Measurements from ENCODE around the gene PACSIN3. TPM values are rescaled to one million over a fixed set of nuclear protein-coding genes. Genes with fewer than 3 reads are reported as not detected.

Gene PACSIN3
- total and polyA plus RNA-seq, 2 of the 8 experiments (the other 6 are each of a cell fraction or from before 2014, with no cell fraction given) = 23.8 to 47.2 TPM

DNA sequence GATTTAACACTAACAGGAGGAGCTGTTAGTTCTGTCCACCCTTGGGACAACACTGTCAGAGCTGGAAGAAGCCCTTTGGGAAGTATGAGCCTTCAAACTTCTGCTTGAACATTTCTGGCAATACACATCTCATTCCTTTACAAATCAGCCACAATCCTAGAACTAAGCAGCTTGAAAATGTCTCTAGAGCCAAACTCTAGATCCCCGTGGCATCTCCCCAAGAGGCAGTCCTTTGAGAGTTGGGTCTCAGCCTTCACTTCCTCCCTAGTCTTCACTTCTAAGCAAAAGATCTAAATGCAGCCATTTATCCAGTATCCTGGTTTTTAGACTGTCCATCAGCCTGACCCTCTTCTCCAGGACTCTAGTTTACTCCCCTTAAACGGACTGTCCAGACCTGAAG is 36.5 kb downstream of the PACSIN3 start:
- Histone ChIP-seq H2BK20ac (ENCODE audit: low read length) (no peak overlapping the region), H3K4me1 (replicated peaks in 1 of 4; ENCODE audit: control insufficient read depth in 3 of 4, insufficient read depth in 4 of 4, low read length in 3 of 4) (peaks cover 0 to 4% (median 2%) of the 10 kb centered on the region in 4 experiments; a peak in 4 of 7 replicates), H2BK5ac (ENCODE audit: low read depth, low read length) (no peak overlapping the region), H3K27me3 (replicated peaks in 1 of 4; ENCODE audit: control insufficient read depth in 3 of 4, extremely low read depth in 1 of 4, insufficient read depth in 3 of 4, low read length in 3 of 4) (no peaks in the 10 kb centered on the region), H3K4ac (replicated peaks; ENCODE audit: insufficient read length, low read depth, low read length) (no peak overlapping the region), H3K36me3 (ENCODE audit: control insufficient read depth in 2 of 4, insufficient read depth in 4 of 4, low read length in 3 of 4) (no peaks in the 10 kb centered on the region), H3K9me3 (ENCODE audit: insufficient read depth in 2 of 2, low read depth in 1 of 2, low read length in 1 of 2) (no peaks in the 10 kb centered on the region), H3K56ac (replicated peaks; ENCODE audit: insufficient read length, low read depth, low read length) (no peak overlapping the region), H3K79me2 (ENCODE audit: control insufficient read depth in 1 of 2, insufficient read depth in 2 of 2, low read length in 2 of 2) (no peaks in the 10 kb centered on the region), H3K4me3 (ENCODE audit: extremely low read depth in 1 of 4, insufficient read depth in 2 of 4, low read depth in 3 of 4, low read length in 4 of 4) (no peak overlapping the region), H3K79me1 (ENCODE audit: low read depth, low read length) (no peaks in the 10 kb centered on the region), H2BK12ac (ENCODE audit: low read depth, low read length) (no peak overlapping the region), H3K14ac (ENCODE audit: insufficient read length) (no peak overlapping the region), H3K4me2 (ENCODE audit: insufficient read depth in 1 of 2, low read depth in 2 of 2, low read length in 2 of 2) (no peak overlapping the region), H4K91ac (replicated peaks; ENCODE audit: insufficient read length, low read length) (no peak overlapping the region), H2AK5ac (ENCODE audit: low read depth, low read length) (no peak overlapping the region), H2AFZ (ENCODE audit: low read length) (no peak overlapping the region), H3K27ac (ENCODE audit: low read depth, low read length) (no peak overlapping the region), H4K8ac (ENCODE audit: extremely low read depth, insufficient read depth, low read length) (no peak overlapping the region), H4K5ac (ENCODE audit: insufficient read length, low read depth, low read length) (no peak overlapping the region), H3K9ac (replicated peaks in 1 of 4; ENCODE audit: extremely low read depth in 1 of 4, low read depth in 3 of 4, low read length in 3 of 4) (no peak overlapping the region), H3K23ac (ENCODE audit: insufficient read length) (no peak overlapping the region), H3K18ac (ENCODE audit: extremely low read depth, low read length) (no peak overlapping the region), H2BK120ac (replicated peaks; ENCODE audit: low read depth, low read length) (no peak overlapping the region), H2BK15ac (ENCODE audit: low read length) (no peak overlapping the region), H3K23me2 (ENCODE audit: low read depth, low read length) (no peaks in the 10 kb centered on the region), H4K20me1 (replicated peaks in 1 of 2; ENCODE audit: control insufficient read depth in 1 of 2, insufficient read depth in 2 of 2, low read length in 2 of 2) (peaks cover 0 to 2% of the 10 kb centered on the region in 2 experiments)
- FAIRE-seq (no peak), DNase-seq (ENCODE audit: low read depth in 1 of 2, low spot score in 2 of 2) (no peak)
- POLR2A ChIA-PET (ENCODE audit: partially characterized antibody) = interaction anchor here (0.6 kb wide), 1 partner anchor 283 kb away, joined by 4 read pairs; no protein-coding TSS in a partner anchor
- TF ChIP-seq EP300 (IDR thresholded peaks at IDR 0.05; ENCODE audit: borderline replicate concordance in 1 of 2, low read depth in 2 of 2, low read length in 2 of 2) (no peak), EZH2 (IDR thresholded peaks at IDR 0.05; ENCODE audit: low read depth, low read length, severe bottlenecking) (no peak), CHD1 (IDR thresholded peaks at IDR 0.05; ENCODE audit: low read depth, low read length) (no peak), RNF2 (IDR thresholded peaks at IDR 0.05; ENCODE audit: borderline replicate concordance, low read depth, low read length, missing control alignments, poor library complexity, severe bottlenecking) (no peak)
- 88% methylated on average over 2 of the region's 2 CpGs; no CpG with 5 or more reads in 1 of the 2 experiments for WGBS, 2 experiments (ENCODE audit: extremely low coverage in 1 of 2, insufficient coverage in 1 of 2, insufficient read length in 1 of 2, insufficient replicate concordance in 2 of 2, low coverage in 1 of 2, low lambda C conversion rate in 2 of 2, missing lambda C conversion rate in 1 of 2)
- CTCF ChIA-PET (ENCODE audit: partially characterized antibody) = interaction anchor here (0.6 to 6.3 kb wide), 5 partner anchors 16 to 253 kb away, joined by 3 to 81 read pairs (median 3); partner anchors contain the start of gene CSTPP1
